DMS 273 (cell line): ENCODE data around the gene NANOG.
"Not testable (repeated sequence)": the region's sequence is repeated elsewhere in the genome, so short reads cannot be mapped to it uniquely, and the experiment has no call there.

Source experiments
- DNase-seq: peaks from one replicate; lab custom pipeline; 2025; ENCODE audit not compliant: unreplicated experiment; lab: John Stamatoyannopoulos, UW

NANOG gene

GRCh38 chr12:7801460-7801859 lies 12.3 kb downstream of the NANOG start:
- DNase-seq = no peak

DNA sequence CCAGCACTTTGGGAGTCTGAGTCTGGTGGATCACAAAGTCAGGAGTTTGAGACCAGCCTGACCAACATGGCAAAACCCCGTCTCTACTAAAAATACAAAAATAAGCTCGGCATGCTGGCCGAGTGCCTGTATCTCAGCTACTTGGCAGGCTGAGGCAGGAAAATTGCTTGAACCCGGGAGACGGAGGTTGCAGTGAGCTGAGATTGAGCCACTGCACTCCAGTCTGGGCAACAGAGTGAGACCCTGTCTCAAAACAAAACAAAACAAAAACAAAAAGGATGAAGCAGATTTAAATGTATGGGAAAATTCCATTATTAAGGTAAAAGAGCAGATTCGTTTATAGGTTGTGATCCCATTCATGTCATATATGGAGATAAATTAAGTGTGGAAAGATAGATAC lies 17.1 kb downstream of the NANOG start:
- not testable (repeated sequence) for DNase-seq

DNA sequence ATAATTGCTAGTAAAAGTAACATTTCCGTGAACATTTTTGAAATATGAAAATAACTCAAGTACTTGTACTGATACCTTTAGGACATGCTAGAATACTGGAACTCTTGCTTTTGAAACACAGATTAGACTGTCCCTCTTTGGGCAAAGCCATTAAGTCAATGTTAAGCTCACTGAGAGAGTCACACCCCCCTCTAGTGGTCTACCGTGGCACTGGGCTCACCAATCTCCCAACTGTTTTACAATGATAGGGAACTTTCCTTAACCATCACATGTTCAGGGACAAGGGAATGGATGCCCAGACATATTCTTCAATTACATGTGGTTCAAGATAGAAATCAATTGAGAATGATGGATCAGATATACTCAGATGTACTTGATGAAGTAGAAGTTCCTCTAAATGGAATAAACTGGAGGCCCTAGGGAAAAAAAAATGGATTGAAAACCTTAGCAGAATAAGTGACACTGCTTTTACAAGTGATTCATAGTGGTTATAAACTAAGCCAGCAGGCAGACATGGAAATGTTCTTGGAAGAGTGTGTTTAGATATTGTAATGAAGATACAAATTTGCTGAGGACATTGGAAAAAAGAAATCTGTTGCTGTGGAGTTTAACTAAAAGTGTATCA lies 17.8 kb downstream of the NANOG start:
- peak; percentile 72 for DNase-seq

DNA sequence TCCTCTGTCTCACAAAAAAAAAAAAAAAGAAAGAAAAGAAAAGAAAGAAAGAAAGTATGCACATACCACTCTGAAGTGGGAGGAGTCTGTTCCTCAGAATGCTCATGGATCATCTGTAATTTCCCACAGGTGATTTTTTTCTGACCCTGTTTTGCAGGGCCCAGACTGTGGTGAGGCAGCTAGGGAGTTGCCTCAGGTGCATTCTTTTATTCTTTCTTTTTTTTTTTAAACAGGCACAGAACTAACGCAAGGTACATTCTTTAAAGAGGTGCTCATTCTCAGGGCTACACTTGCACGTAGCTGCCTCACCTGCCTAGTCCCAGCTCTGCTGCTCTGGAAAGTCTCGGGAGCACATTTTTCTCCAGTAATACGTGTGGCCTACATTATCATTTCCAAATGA lies 36.6 kb downstream of the NANOG start:
- not testable (repeated sequence) for DNase-seq

DNA sequence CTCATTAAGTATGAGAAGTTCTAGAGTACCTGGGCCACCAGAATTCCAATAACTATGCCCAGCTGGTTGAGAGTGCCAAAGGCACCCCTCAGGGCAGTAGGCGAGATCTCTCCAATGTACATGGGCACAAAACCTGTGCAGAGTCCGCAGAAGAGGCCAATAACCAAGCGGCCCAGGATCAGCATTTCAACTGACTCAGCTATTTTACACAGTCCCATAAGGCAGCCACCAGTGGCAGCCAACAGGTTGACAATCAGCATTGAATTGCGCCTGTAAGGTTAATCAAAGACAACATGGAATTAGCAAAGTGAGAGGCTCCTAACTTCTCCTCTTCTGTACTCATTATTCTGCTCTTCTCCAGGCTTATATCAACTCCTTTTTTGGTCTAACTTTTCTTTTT lies 40.5 kb downstream of the NANOG start:
- not testable (repeated sequence) for DNase-seq

DNA sequence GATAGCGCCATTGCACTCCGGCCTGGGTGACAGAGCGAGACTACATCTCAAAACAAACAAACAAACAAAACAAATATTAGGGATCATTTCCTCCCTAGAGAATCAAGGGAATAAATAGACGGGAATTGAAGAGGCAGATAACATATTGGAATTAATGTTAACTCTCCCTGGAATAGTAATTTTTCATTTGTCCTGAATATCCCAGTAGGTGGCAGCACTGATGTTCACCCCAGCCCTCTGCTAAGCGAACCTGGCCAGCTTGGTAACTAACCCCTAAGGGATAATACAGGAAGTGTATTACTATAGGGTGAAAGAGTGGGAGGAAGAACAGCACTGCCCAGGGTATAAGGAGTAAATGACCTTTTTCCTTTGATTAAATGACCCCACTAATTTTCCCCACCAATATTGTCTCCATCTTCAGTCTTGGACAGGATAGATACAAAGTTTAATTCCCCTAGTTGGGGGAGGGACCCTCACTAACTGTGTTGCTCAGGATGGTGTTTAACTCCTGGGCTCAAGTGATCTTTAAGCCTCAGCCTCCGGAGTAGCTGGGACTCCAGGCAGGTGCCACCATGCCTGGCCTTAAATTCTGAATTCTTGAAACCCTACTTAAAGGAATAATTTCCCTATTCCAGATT lies 43.0 kb downstream of the NANOG start:
- peak; percentile 49 for DNase-seq

DNA sequence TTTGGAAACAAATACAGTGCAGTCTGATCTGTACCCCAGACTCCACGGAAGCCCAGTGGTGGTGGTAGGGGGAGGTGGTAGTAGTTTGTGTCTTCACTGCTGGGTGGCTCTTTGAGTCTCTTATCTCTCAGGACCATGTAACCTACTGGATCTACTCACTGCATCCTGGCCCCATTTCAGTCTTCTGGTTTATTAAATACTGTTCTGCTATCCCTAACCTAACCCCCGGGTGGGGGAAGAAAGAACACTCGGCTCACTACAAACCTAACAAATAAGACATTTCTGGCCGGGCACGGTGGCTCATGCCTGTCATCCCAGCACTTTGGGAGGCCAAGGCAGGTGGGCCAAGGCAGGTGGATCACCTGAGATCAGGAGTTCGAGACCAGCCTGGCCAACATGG lies 44.0 kb downstream of the NANOG start:
- not testable (repeated sequence) for DNase-seq

- DNase-seq = no peak
These were observed 44.6 kb downstream of the NANOG start for GRCh38 chr12:7833831-7834230.

GRCh38 chr12:7834701-7835100 lies 45.5 kb downstream of the NANOG start:
- no peak for DNase-seq

- no peak for DNase-seq
These were observed 45.9 kb downstream of the NANOG start for GRCh38 chr12:7835116-7835515.

DNA sequence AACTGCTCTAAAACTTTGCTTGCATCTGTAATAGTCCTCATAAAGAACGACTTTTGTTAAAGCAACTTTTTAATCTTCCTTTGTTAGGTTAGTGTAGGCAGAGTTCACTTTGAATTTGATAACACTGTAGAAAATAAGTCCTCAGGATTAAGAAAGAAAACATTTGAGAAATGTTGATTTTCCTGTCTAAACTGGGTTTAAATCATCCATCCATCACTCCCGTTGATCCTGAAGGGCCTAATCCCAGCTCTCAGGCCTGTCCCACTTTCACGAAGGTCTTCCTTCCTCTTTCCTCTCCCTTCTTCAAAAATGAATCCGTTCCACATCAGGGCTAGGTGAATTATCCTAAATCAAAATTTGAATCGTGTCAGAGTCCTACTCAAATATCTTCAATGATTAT lies 46.6 kb downstream of the NANOG start:
- DNase-seq = no peak

DNA sequence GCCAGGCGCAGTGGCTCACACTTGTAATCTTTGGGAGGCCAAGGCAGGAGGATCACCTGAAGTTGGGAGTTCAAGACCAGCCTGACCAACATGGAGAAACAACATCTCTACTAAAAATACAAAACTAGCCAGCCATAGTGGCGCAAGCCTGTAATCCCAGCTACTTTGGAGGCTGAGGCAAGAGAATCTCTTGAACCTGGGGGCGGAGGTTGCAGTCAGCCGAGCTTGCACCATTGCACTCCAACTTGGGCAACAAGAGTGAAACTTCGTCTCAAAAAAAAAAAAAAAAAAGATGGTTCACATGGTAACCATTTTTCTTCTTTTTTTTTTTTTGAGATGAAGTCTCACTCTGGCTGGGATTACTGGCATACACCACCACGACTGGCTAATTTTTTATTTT lies 48.2 kb downstream of the NANOG start:
- no peak for DNase-seq

DNA sequence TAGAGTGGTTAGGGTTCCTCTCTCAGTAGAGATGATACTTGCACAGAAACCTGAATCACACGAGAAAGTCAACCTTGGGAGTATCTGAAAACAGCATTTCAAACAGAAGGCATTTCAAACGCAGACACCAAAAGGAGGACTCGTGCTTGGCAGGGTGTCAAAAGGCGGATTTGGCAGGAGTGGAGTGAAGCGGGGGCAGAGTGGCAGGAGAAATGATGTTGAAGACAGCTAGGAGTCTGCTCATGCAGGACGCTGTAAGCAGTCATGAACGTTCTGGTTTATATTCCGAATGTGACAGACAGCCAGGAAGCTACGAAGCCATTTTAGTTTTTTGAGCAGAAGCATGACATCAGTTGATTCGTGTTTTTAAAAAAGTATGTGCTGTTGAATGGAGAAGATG lies 50.0 kb downstream of the NANOG start:
- DNase-seq = peak; percentile 63

- not testable (repeated sequence) for DNase-seq
These were observed 50.6 kb downstream of the NANOG start for GRCh38 chr12:7839848-7840247.

DNA sequence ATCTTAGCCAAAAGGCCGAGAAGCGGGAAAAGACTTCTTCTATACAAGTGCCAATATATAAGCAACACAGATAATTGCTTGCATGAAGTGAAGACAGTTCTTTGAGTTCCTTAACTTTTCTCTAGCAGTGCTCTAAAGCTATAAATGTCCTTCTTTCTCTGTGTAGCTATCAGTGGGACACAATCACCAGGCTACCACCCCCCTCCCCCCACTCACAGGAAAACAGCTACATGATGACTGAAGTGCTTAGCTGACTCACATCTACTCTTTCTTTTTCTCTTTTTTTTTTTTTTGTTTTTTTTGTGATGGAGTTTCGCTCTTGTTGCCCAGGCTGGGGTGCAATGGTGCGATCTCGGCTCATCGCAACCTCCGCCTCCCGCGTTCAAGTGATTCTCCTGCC lies 53.2 kb downstream of the NANOG start:
- DNase-seq = not testable (repeated sequence)

DNA sequence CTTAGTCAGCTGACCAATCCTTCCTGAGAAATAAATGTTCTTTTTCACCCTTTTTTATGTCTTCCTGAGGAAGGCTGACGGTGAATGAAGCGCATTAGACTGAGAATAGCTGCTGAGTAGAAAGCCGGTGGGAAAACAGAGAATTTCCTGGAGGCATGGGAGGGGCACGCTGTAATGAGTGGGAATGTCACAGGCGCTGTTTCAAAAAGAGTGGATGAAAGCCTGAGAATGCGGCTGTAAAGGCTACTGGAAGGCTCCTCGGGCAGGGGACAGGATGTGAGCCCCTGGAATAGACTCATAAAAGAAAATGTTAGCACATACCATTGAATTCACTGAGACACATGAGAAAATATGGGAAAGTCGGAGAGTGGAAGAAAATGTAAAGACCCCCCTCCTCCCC lies 53.9 kb downstream of the NANOG start:
- DNase-seq = not testable (repeated sequence)

DNA sequence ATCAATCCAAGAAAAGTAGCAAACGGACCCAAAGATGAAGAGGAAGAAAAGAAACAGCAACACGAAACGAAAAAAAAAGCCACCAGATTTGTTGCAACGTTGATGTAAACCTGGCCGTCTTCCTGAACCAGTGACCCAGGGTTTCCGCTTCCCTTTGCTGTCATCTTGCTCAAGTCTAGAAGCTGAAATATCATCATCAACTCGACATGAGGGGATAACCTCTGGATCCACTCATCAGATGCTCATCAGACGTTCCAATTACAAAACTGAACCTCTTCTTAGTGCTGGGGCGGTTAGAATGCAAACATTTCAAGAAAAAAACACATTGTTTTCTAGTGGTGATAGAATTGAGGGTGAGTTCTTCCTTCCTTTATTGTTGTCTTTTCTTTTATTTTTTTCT lies 54.4 kb downstream of the NANOG start:
- not testable (repeated sequence) for DNase-seq

DNA sequence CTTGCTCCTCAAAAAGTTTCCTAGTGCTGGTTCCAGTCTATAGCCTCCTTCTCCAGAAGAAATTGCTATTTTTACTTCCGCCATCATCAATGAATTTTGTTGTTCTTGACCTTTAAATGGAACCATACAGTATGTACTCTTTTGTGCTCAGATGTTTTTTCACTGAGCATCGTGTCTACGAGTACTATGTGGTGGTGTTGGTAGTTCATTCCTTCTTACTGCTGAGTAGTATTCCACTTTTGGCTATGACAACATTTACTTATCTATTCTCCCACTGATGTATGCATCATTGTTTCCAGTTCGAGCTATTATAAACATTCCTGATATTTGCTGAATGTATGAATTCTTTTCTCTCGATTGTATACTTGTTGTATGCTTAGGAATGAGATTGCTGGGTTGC lies 54.9 kb downstream of the NANOG start:
- DNase-seq = no peak

GRCh38 chr12:7847226-7848097 lies 58.3 kb downstream of the NANOG start:
- DNase-seq = not testable (repeated sequence)

- DNase-seq = not testable (repeated sequence)
These were observed 58.9 kb downstream of the NANOG start for GRCh38 chr12:7848098-7848422.
